MG63 (cell line): ENCODE measurements around the gene ARHGEF39. TPM values are rescaled to one million over a fixed set of nuclear protein-coding genes. Genes with fewer than 3 reads are reported as not detected.
"Not testable (repeated sequence)": the region's sequence is repeated elsewhere in the genome, so short reads cannot be mapped to it uniquely, and the experiment has no call there.

Experiments
- DNase-seq: peaks from one replicate; pipeline ENCODE4 v3.0.0-alpha.2; 2020
- H3K27me3 ChIP-seq: fragments of 250-450 bp; sonication (Bioruptor Pico); 2 replicates; pipeline ENCODE4 v1.5.1; 2020; ENCODE audit warnings: mild to moderate bottlenecking, moderate library complexity
- H3K36me3 ChIP-seq: fragments of 250-450 bp; sonication (Bioruptor Pico); 2 replicates; pipeline ENCODE4 v1.5.1; 2020; ENCODE audit warnings: mild to moderate bottlenecking, moderate library complexity
- H3K4me3 ChIP-seq: fragments of 250-450 bp; sonication (Bioruptor Pico); 2 replicates; pipeline ENCODE4 v1.5.1; 2020; ENCODE audit warnings: mild to moderate bottlenecking, moderate library complexity
- H3K9me3 ChIP-seq: fragments of 250-450 bp; sonication (Bioruptor Pico); 2 replicates; pipeline ENCODE4 v1.5.1; 2020; ENCODE audit warnings: mild to moderate bottlenecking, moderate library complexity
- total RNA-seq: library from RNA; depleted of rRNA; stranded (reverse); fragments of >200 nt; shearing (Covaris generic); gene quantifications from 2 replicates; pipeline ENCODE4 v1.2.3, GENCODE V29; 2014; ENCODE audit warnings: low replicate concordance; rRNA removed

The ARHGEF39 gene
- total RNA-seq, 1 experiment from 2014 or later: 15.5 TPM

DNA sequence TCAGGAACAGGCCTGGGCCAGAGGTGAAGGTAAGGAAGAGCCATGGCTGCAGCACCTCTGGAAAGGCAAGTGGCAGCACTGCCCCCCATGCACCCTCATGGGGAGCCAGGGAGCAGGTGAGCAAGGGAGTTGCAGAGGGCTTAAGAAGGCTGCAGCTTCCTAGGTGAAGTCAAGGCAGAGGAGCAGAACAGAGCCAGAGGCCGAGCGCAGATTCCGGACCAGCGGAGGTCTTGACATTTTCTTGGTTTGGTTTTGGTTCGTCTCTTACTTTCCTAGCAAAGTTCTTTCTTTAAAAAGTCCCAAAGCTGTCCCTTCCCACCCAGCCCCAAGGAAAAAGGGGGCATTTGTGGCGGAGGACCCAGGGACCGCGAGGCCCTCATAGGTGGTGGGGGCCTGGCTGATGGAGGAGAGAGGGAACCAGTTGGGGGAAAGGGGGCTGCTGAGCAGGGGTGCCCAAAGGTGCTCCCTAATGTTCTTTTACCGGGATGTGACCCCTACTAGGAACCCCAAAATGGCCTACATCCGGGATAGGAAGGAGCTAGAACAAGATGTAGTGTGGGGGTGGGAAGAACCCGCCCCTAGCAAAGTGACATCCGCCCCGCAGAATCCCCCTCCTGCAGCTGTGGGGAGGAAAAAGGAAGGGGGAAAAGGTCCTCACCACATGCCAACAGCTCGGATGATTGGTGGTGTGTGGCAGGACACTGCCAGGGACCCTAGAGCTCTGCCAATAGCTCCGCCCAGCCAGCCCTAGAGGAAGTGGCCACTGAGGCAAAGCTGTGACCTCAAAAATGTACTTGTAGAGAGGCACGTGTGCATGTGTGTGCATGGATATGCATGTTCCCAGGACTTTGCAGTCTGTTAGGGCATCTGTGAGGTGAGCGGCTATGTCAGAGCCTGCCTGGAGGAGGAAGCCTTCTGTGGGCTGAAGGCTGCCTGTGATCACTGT is 45.9 kb downstream of the ARHGEF39 start:
- no peak overlapping the region for H3K4me3 ChIP-seq
- DNase-seq: no peak
- no peaks in the 10 kb centered on the region for H3K27me3 ChIP-seq
- no peaks in the 10 kb centered on the region for H3K9me3 ChIP-seq
- H3K36me3 ChIP-seq: no peaks in the 10 kb centered on the region

DNA sequence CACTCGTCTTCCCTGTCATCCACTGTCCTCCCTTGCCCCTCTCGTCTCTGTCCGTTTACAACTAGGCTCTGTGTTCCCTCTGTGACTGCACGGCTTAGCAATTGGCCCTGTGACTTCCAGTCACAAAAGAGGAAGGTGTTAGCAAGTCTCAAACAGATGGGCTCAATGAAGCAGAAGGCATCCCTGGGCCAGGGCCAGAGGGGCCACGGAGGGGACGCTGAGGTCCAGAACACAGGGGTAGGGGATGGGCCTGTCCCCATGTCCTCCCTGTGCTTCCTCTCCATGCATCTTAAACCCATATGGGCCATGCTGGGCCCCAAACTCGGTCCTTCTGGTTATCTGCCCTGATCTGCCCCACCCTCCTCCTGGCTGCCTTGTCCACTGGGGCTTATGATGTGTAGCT is 46.7 kb downstream of the ARHGEF39 start, which contains the start of gene CD72:
Gene CD72 (minus strand): TSS at position 89 of the 403 bp plus-strand sequence. CDS start 110 bp downstream, outside the sequence.
- Histone ChIP-seq H3K4me3 (no peak within 1 kb of the TSS), H3K27me3 (no peaks in the 10 kb centered on the region), H3K36me3 (no peaks in the 10 kb centered on the region), H3K9me3 (no peaks in the 10 kb centered on the region)
- no peak for DNase-seq

DNA sequence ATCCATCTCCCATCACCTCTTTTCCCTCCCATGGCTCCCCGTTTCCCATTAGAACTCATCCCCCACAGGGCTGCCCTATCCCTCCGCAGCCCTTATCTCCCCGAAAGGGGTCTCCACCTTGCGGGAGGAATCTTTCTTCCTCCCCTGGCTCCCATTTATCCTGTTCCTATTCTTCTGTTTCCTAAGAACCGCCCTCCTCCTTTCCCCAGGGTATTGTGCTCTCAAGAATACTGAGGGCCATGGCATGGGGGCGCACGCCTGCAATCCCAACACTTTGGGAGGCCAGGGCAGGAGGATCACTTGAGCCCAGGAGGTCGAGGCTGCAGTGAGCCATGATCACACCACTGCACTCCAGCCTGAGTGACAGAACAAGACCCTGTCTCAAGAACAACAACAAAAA is 47.4 kb downstream of the ARHGEF39 start:
- no peak for DNase-seq
- H3K9me3 ChIP-seq: no peaks in the 10 kb centered on the region
- no peaks in the 10 kb centered on the region for H3K27me3 ChIP-seq
- H3K36me3 ChIP-seq: no peaks in the 10 kb centered on the region
- H3K4me3 ChIP-seq: no peak overlapping the region

DNA sequence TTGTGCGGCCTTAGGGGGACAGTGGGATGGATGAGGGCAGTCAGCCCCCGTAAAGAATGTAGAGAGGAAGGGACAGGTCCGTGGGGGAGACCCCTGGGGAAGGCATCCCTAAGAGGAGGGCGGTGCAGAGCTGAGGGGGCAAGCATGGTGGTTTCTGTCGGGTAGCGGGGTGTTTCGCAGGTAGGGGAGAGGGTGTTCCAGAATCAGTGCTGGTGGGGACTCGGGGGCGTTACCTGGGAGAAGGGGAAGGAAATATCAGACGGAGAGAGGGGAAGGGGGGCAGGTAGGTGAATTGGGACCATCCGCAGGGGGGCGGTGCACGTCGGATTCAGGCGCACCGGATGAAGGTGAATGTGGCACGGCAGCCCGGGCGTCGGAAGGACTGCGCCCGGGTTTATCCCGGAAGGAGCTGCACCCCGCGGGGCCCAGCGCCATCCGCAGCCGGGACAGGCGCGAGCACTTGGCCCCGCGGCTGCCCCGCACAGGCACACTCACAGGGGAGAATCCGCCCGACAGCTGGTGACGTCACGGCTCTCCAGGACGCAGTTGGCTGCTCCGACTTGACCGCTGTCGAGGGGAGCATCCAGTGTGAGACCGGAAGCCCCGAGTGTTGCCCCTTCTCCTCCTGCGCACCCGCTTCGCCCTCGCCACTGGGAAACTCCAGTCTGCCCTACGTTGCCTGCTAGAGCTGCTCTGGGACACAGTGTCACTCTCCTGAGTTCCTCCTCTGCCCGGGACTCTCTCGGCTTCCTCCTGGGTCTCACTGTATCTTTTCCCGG is 48.1 kb downstream of the ARHGEF39 start:
- Histone ChIP-seq H3K9me3 (no peaks in the 10 kb centered on the region), H3K27me3 (no peaks in the 10 kb centered on the region), H3K4me3 (no peak overlapping the region), H3K36me3 (0 out of 2 replicates have a peak, but pooled peaks cover 1% of the 10 kb centered on the region)
- DNase-seq: peak; percentile 35

DNA sequence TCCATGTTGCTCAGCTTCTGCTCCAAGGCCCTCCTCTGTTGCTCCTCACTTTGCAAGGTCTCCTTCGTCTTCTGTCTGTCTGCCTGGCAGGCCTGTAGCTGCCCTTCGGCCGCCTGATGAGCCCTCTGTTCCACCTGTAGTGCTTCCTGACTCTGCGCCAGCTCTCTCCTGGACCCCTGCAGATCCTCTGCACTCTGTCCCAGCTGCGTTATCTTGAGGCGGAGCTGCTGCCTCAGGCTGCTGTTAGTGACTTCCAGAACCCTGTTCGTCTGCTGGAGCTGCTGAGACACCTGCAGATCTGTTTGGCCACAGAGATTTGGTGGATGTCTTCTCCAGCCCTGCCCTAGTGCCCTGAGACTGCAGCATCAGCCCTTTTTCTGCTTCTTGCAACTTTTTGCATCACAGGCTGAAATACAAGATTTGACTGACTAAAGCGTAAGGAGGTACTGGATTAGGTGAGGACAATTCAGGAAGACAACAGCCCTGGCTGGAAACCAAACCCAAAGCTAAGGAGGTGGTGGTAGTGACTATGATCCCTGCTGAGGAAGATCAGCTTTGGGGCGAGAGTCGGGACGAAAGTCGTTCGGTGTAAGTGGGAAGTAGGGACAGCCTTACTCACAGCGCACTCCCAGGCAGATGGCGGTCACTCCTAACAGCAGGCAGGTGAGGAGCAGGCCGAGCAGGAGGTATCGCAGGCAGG is 48.9 kb downstream of the ARHGEF39 start:
- no peak for DNase-seq
- no peaks in the 10 kb centered on the region for H3K9me3 ChIP-seq
- no peak overlapping the region for H3K4me3 ChIP-seq
- peaks cover 4% of the 10 kb centered on the region; the same call in 1 of the 2 replicates for H3K36me3 ChIP-seq
- no peaks in the 10 kb centered on the region for H3K27me3 ChIP-seq

DNA sequence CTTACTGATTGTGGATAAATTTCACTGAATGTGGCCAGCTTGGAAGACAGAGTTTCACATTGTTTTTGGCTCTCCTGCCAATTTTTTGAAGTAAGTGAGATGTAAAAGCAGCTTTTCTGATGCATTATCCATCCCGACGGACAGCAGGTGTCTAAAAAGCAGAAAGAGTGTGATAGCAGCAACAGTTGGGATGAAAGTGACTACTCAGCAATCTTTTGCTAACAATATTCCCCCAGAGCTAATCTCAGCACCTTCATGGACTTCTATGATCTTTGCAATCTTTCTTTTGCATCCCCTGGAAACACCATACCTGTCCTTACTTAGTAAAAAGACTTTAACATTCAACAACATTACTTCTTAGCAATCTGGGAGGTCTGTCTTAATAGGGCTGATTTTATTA is 52.2 kb downstream of the ARHGEF39 start:
- Histone ChIP-seq H3K36me3 (peaks cover 29% of the 10 kb centered on the region), H3K9me3 (no peaks in the 10 kb centered on the region), H3K4me3 (no peak overlapping the region), H3K27me3 (no peaks in the 10 kb centered on the region)
- DNase-seq: no peak

DNA sequence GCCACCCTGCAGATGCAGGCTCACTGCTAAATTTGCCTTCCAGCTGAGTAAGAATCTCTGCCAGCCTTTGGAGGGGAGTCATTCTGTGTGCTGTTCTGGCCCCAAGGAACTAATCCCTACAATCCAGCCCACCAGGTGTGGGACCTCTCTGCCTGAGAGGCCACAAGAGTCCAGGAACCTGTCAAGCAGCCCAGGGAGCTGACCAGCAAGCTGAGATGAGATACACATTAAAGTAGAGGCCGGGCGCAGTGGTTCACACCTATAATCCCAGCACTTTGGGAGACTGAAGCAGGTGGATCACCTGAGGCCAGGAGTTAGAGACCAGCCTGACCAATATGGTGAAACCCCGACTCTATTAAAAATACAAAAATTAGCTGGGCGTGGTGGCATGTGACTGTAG is 52.9 kb downstream of the ARHGEF39 start:
- not testable (repeated sequence) for H3K9me3 ChIP-seq, H3K27me3 ChIP-seq, H3K4me3 ChIP-seq, DNase-seq
- peaks cover 37% of the 10 kb centered on the region for H3K36me3 ChIP-seq

DNA sequence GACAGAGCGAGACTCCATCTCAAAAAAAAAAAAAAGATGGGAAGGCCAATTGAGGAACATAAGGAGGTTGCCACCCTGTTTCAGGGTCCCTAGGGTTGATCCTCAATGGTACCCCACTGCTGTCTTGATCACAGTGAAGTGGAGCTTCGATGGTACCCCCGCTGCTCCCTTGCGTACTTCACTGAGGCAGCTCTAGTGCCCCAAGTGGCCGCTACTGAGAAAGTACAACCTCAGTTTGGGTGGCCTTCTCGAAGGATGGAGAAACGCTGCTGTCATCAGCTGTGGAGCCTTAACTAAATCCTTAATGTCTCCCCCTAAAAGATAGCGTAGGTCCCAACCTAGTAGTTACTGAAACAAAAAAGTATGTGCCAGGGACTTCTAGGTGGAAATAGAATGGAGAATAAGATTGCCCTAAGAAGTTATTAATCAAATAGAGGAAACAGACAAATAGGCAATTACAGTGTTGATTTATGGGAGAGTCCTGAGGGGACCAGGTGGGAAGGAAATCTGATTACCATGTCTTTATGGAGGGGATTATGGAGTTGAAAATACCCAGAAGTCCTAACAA is 53.7 kb downstream of the ARHGEF39 start:
- no peaks in the 10 kb centered on the region for H3K27me3 ChIP-seq
- peak; percentile 62 for DNase-seq
- H3K9me3 ChIP-seq: no peaks in the 10 kb centered on the region
- peaks cover 45% of the 10 kb centered on the region for H3K36me3 ChIP-seq
- no peak overlapping the region for H3K4me3 ChIP-seq

DNA sequence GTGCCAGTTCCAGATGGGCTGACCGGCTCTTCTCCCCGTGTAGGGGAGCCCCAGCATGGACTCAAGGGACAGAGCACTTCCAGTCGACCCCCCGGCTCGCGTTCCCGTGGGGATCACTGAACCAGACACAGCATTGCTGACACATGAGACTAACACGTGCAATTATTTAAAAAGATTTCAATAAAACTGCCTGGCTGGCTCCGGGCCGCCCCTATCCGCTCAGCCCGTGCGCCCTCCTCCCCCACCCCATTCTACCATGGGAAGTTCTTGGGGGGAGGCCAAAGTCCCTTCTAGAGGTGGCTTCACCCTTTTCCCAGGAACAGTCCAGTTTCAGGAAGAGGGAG is 55.2 kb downstream of the ARHGEF39 start:
- Histone ChIP-seq H3K36me3 (peaks cover 51% of the 10 kb centered on the region), H3K9me3 (no peaks in the 10 kb centered on the region), H3K4me3 (no peak overlapping the region), H3K27me3 (no peaks in the 10 kb centered on the region)
- DNase-seq: no peak

Other genes with a start within 250 kb of the ARHGEF39 start
- gene RUSC2, start 175.1 kb downstream of the ARHGEF39 start, total RNA-seq: 27.2 and 40.5 TPM in 2 replicates
- gene TESK1, start 59.9 kb downstream of the ARHGEF39 start, total RNA-seq: 17.4 and 21.5 TPM in 2 replicates
- 0.47 and 0.86 TPM in 2 replicates for gene CD72, start 46.8 kb downstream of the ARHGEF39 start, total RNA-seq
- gene SIT1, start 14.3 kb downstream of the ARHGEF39 start, total RNA-seq: 1.4 and 4.0 TPM in 2 replicates
- 8,012 and 15,182 TPM in 2 replicates for gene RMRP, start 7.2 kb downstream of the ARHGEF39 start, total RNA-seq
- 72.4 and 84.4 TPM in 2 replicates for gene CCDC107, start 6.9 kb downstream of the ARHGEF39 start, total RNA-seq
- 0.40 TPM in 1 of 2 replicates, not detected in the other for gene CA9, start 8.7 kb upstream of the ARHGEF39 start, total RNA-seq
- gene TPM2, start 24.7 kb upstream of the ARHGEF39 start, total RNA-seq: 2,986 and 3,667 TPM in 2 replicates
- gene TLN1, start 67.0 kb upstream of the ARHGEF39 start, total RNA-seq: 453 and 652 TPM in 2 replicates
- 168 and 170 TPM in 2 replicates for gene CREB3, start 67.5 kb upstream of the ARHGEF39 start, total RNA-seq
- 32.7 and 58.6 TPM in 2 replicates for gene GBA2, start 84.0 kb upstream of the ARHGEF39 start, total RNA-seq
- gene RGP1, start 84.1 kb upstream of the ARHGEF39 start, total RNA-seq: 25.9 and 33.7 TPM in 2 replicates
- gene MSMP, start 89.1 kb upstream of the ARHGEF39 start, total RNA-seq: not detected in 2 replicates
- gene NPR2, start 126.4 kb upstream of the ARHGEF39 start, total RNA-seq: 32.5 and 42.0 TPM in 2 replicates
- 2.4 TPM in 1 of 2 replicates, not detected in the other for gene SPAG8, start 147.1 kb upstream of the ARHGEF39 start, total RNA-seq
- gene HINT2, start 149.8 kb upstream of the ARHGEF39 start, total RNA-seq: 67.7 and 120 TPM in 2 replicates
- gene FAM221B, start 163.5 kb upstream of the ARHGEF39 start, total RNA-seq: not detected in 2 replicates
- 2.7 and 3.6 TPM in 2 replicates for gene TMEM8B, start 164.0 kb upstream of the ARHGEF39 start, total RNA-seq
- gene OR13J1, start 205.2 kb upstream of the ARHGEF39 start, total RNA-seq: not detected in 2 replicates
- gene HRCT1, start 241.0 kb upstream of the ARHGEF39 start, total RNA-seq: 95.0 and 617 TPM in 2 replicates
- 12.2 and 25.0 TPM in 2 replicates for gene SPAAR, start 244.3 kb upstream of the ARHGEF39 start, total RNA-seq